Muscle of leg (tissue), 11 donors: ENCODE measurements around the gene TMEM143. TPM values are rescaled to one million over a fixed set of nuclear protein-coding genes. Genes with fewer than 3 reads are reported as not detected.

Experiments used
- DNase-seq: peaks from one replicate; pipeline ENCODE4 v3.0.0; 2013
- H3K27ac ChIP-seq: one replicate; pipeline ENCODE4 v1.5.1; 2013; ENCODE audit warnings: mild to moderate bottlenecking, low read length, control low read depth
- H3K27me3 ChIP-seq: one replicate; pipeline ENCODE4 v1.6.1; 2013; ENCODE audit warnings: low read length; ENCODE audit not compliant: control insufficient read depth, insufficient read depth
- H3K36me3 ChIP-seq: one replicate; pipeline ENCODE4 v1.6.1; 2013; ENCODE audit warnings: low read length; ENCODE audit not compliant: control insufficient read depth, insufficient read depth
- H3K4me1 ChIP-seq: one replicate; pipeline ENCODE4 v1.6.1; 2013; ENCODE audit warnings: low read length; ENCODE audit not compliant: control insufficient read depth, insufficient read depth
- H3K4me3 ChIP-seq: one replicate; pipeline ENCODE4 v1.5.1; 2013; ENCODE audit warnings: low read length, control low read depth
- H3K9me3 ChIP-seq: replicated peaks from 2 replicates; pipeline ENCODE4 v1.6.1; 2013; ENCODE audit warnings: low read depth, low read length; ENCODE audit not compliant: control insufficient read depth
- WGBS: methylation state at CpG from one replicate; pipeline ENCODE4 v1.1.5; 2013; ENCODE audit warnings: missing lambda C conversion rate; ENCODE audit not compliant: insufficient coverage; 5-methylcytosine and 5-hydroxymethylcytosine counted together
- polyA plus RNA-seq, 8 donors: library from polyadenylated mRNA; unstranded; fragments of 120-200 nt; gene quantifications; one replicate each; pipeline versions ENCODE4 v1.2.1 to v1.2.3, GENCODE V29; 2013; ENCODE audit warnings: inconsistent platforms in 1 of 8, low replicate concordance in 1 of 8; ENCODE audit not compliant: insufficient read length in 8 of 8, insufficient read depth in 1 of 8
- total RNA-seq: library from RNA; stranded (reverse); fragments of 120-200 nt; gene quantifications from one replicate; pipeline ENCODE4 v1.2.4, GENCODE V29; 2013

TMEM143 gene
- total and polyA plus RNA-seq, 9 donors: 4.1 to 17.4 (median 14.9) TPM

GRCh38 chr19:48391100-48392005 lies 27.6 kb upstream of the TMEM143 start, which contains the start of gene KDELR1:
KDELR1 (minus strand) TSS chr19:48391551; CDS start chr19:48391358, 193 bp downstream.
- WGBS: 8% methylated on average over 20 of the region's 42 CpGs
- Histone ChIP-seq H3K27me3 (peaks cover 39% of the 10 kb centered on the region), H3K4me1 (peaks cover 43% of the 10 kb centered on the region), H3K9me3 (no peaks in the 10 kb centered on the region), H3K36me3 (peaks cover 28% of the 10 kb centered on the region), H3K27ac (peak within 1 kb of the TSS; percentile 96), H3K4me3 (peak within 1 kb of the TSS; percentile 88)
- DNase-seq: peak; percentile 89

GRCh38 chr19:48390188-48391099 lies 26.7 kb upstream of the TMEM143 start:
- peak; percentile 80 for DNase-seq
- Histone ChIP-seq H3K4me3 (peak overlapping the region; percentile 88), H3K4me1 (peaks cover 34% of the 10 kb centered on the region), H3K27me3 (peaks cover 30% of the 10 kb centered on the region), H3K36me3 (peaks cover 36% of the 10 kb centered on the region), H3K27ac (peak overlapping the region; percentile 96), H3K9me3 (no peaks in the 10 kb centered on the region)
- WGBS: 0% methylated on average over 11 of the region's 24 CpGs

GRCh38 chr19:48386981-48387380 lies 23.2 kb upstream of the TMEM143 start:
- Histone ChIP-seq H3K27ac (no peak overlapping the region), H3K9me3 (no peaks in the 10 kb centered on the region), H3K4me1 (peaks cover 12% of the 10 kb centered on the region), H3K36me3 (peaks cover 65% of the 10 kb centered on the region), H3K27me3 (no peaks in the 10 kb centered on the region), H3K4me3 (no peak overlapping the region)
- no peak for DNase-seq
- 100% methylated on average over 1 of the region's 3 CpGs for WGBS

GRCh38 chr19:48385461-48386087 lies 21.8 kb upstream of the TMEM143 start:
- Histone ChIP-seq H3K27me3 (no peaks in the 10 kb centered on the region), H3K27ac (no peak overlapping the region), H3K4me1 (peaks cover 9% of the 10 kb centered on the region), H3K4me3 (no peak overlapping the region), H3K36me3 (peaks cover 75% of the 10 kb centered on the region), H3K9me3 (no peaks in the 10 kb centered on the region)
- WGBS: 89% methylated on average over 5 of the region's 7 CpGs
- no peak for DNase-seq

- no peaks in the 10 kb centered on the region for H3K27me3 ChIP-seq
- H3K36me3 ChIP-seq: peaks cover 56% of the 10 kb centered on the region
- H3K9me3 ChIP-seq: no peaks in the 10 kb centered on the region
- WGBS: no CpG with 5 or more reads among the region's 8 CpGs
- no peak for DNase-seq
- H3K4me3 ChIP-seq: no peak overlapping the region
- no peaks in the 10 kb centered on the region for H3K4me1 ChIP-seq
- no peak overlapping the region for H3K27ac ChIP-seq
Observed at GRCh38 chr19:48382286-48382685, 18.5 kb upstream of the TMEM143 start.

GRCh38 chr19:48381178-48381950 lies 17.6 kb upstream of the TMEM143 start:
- peaks cover 48% of the 10 kb centered on the region for H3K36me3 ChIP-seq
- DNase-seq: no peak
- WGBS: 100% methylated on average over 1 of the region's 11 CpGs
- no peak overlapping the region for H3K27ac ChIP-seq
- no peak overlapping the region for H3K4me3 ChIP-seq
- no peaks in the 10 kb centered on the region for H3K9me3 ChIP-seq
- no peaks in the 10 kb centered on the region for H3K27me3 ChIP-seq
- H3K4me1 ChIP-seq: no peaks in the 10 kb centered on the region

GRCh38 chr19:48379058-48379457 lies 15.3 kb upstream of the TMEM143 start:
- Histone ChIP-seq H3K36me3 (peaks cover 29% of the 10 kb centered on the region), H3K9me3 (no peaks in the 10 kb centered on the region), H3K27ac (no peak overlapping the region), H3K4me1 (no peaks in the 10 kb centered on the region), H3K4me3 (no peak overlapping the region), H3K27me3 (no peaks in the 10 kb centered on the region)
- no peak for DNase-seq
- 75% methylated on average over 4 of the region's 5 CpGs for WGBS

GRCh38 chr19:48378194-48378570 lies 14.4 kb upstream of the TMEM143 start:
- whole genome bisulfite sequencing: no CpG with 5 or more reads among the region's 10 CpGs
- no peak for DNase-seq
- H3K9me3 ChIP-seq: no peaks in the 10 kb centered on the region
- no peaks in the 10 kb centered on the region for H3K4me1 ChIP-seq
- no peak overlapping the region for H3K27ac ChIP-seq
- H3K27me3 ChIP-seq: no peaks in the 10 kb centered on the region
- no peak overlapping the region for H3K4me3 ChIP-seq
- H3K36me3 ChIP-seq: peaks cover 20% of the 10 kb centered on the region

- Histone ChIP-seq H3K36me3 (no peaks in the 10 kb centered on the region), H3K4me3 (no peak overlapping the region), H3K4me1 (peaks cover 5% of the 10 kb centered on the region), H3K27ac (no peak overlapping the region), H3K27me3 (no peaks in the 10 kb centered on the region), H3K9me3 (no peaks in the 10 kb centered on the region)
- WGBS: 81% methylated on average over 11 of the region's 11 CpGs
- no peak for DNase-seq
Observed at GRCh38 chr19:48373567-48373966, 9.8 kb upstream of the TMEM143 start.
